ENCODE results near the gene ELP5. TPM values are rescaled to one million over a fixed set of nuclear protein-coding genes. Genes with fewer than 3 reads are reported as not detected.

The ELP5 gene, protein sequence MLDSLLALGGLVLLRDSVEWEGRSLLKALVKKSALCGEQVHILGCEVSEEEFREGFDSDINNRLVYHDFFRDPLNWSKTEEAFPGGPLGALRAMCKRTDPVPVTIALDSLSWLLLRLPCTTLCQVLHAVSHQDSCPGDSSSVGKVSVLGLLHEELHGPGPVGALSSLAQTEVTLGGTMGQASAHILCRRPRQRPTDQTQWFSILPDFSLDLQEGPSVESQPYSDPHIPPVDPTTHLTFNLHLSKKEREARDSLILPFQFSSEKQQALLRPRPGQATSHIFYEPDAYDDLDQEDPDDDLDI
- 71.7 and 84.6 TPM in 2 replicates for total RNA-seq (2014; rRNA removed; shearing (Covaris generic))
- total RNA-seq (2022) = 96.8 and 97.3 TPM in 2 replicates
- Bru-seq, nascent RNA = percentile 69 among the genes with signal in this experiment
- percentile 85 among the genes with signal in this experiment for BruChase-seq, experiment 1, labeled RNA remaining after a 6-hour chase
- percentile 82 among the genes with signal in this experiment for BruChase-seq, experiment 2, labeled RNA remaining after a 2-hour chase
- long read RNA-seq, transcript ELP5-214 (6 exons, 2,209 nt) = minor isoform, 16 of 115 reads
- long read RNA-seq, transcript ELP5-210 (4 exons, 687 nt) = major isoform, 48 of 115 reads
- long read RNA-seq, transcript ELP5-204 (8 exons, 1,423 nt) = minor isoform, 30 of 115 reads
- long read RNA-seq, partial matches to known transcripts = 10 of 115 reads
- long read RNA-seq, other reads (novel, unspliced or antisense) = 5 of 115 reads

DNA sequence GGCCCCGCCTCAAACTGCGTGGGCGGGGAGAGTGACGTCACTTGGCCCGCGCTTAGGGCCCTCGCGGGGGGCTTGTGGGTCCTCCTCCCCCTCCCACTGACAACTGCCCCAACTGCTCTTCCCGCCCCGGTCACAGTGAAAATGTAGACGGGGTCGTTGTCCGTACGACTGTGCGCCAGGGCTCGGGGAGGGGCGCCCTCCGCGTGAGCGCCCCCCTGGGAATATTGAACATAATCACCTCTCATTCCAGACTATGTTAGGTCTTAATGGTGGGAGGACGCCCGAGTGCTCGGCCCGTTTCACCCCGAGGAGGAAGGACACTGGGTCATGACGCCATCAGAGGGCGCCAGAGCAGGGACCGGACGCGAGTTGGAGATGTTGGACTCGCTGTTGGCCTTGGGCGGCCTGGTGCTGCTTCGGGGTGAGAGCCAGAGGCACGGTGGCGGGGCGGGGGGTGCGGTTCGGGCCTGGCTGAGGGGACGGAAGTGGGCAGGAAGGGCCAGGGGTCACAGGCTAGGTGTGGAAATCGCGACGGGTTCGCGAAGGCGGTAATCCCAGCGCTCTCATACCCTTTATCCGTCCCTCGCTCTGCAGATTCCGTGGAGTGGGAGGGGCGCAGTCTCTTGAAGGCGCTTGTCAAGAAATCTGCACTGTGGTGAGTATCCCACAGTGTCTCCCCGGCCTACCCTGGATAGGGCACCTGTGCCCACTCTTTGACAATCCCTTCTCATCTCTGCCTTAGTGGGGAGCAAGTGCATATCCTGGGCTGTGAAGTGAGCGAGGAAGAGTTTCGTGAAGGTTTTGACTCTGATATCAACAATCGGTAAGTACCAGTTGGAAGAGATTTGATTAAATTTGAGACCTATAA, at the start of gene ELP5:
TSS of gene ELP5 (plus strand) at position 40 of the 868 bp plus-strand sequence. CDS start at position 376, 336 bp downstream.
- DNase-seq (ENCODE audit: low spot score) = peak; percentile 96
- BruUV-seq (replicated peaks) = TSS peak; percentile 83
- intact Hi-C loops (cut with micrococcal nuclease; ENCODE audit: unreplicated experiment) = loop anchor here (1.0 to 5.0 kb wide), 5 partner anchors 14 to 585 kb away; partner anchors contain the start of genes EIF5A, PHF23, POLR2A and SLC35G6
- Histone ChIP-seq H3K4me3 (ENCODE audit: low read depth, low read length, poor library complexity, severe bottlenecking) (peak within 1 kb of the TSS; percentile 83), H4K20me1 (ENCODE audit: insufficient read depth, low read length) (peaks cover 18% of the 10 kb centered on the region), H2AFZ (ENCODE audit: low read length) (peak within 1 kb of the TSS; percentile 5; the same call in 1 of the 2 replicates), H3K9me2 (ENCODE audit: insufficient read depth, low read length) (no peaks in the 10 kb centered on the region), H3K4me1 (ENCODE audit: insufficient read depth, low read length, poor library complexity, severe bottlenecking) (peaks cover 26% of the 10 kb centered on the region), H3K9me3 (ENCODE audit: low read length) (no peaks in the 10 kb centered on the region), H3K36me3 (ENCODE audit: insufficient read depth, low read length) (peaks cover 49% of the 10 kb centered on the region), H3K4me2 (ENCODE audit: low read length) (peak within 1 kb of the TSS; percentile 100), H3K79me2 (ENCODE audit: insufficient read depth, low read depth, low read length) (peaks cover 57% of the 10 kb centered on the region), H3K27ac (ENCODE audit: low read depth, low read length, poor library complexity, severe bottlenecking) (peak within 1 kb of the TSS; percentile 71)
- ChIA-PET POLR2A (no interaction called here), CTCF (ENCODE audit: unreplicated experiment) (no interaction called here)
- TF ChIP-seq, protein P1, sequence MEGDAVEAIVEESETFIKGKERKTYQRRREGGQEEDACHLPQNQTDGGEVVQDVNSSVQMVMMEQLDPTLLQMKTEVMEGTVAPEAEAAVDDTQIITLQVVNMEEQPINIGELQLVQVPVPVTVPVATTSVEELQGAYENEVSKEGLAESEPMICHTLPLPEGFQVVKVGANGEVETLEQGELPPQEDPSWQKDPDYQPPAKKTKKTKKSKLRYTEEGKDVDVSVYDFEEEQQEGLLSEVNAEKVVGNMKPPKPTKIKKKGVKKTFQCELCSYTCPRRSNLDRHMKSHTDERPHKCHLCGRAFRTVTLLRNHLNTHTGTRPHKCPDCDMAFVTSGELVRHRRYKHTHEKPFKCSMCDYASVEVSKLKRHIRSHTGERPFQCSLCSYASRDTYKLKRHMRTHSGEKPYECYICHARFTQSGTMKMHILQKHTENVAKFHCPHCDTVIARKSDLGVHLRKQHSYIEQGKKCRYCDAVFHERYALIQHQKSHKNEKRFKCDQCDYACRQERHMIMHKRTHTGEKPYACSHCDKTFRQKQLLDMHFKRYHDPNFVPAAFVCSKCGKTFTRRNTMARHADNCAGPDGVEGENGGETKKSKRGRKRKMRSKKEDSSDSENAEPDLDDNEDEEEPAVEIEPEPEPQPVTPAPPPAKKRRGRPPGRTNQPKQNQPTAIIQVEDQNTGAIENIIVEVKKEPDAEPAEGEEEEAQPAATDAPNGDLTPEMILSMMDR (conservative IDR thresholded peaks at IDR 0.05; ENCODE audit: low read length) = peak; percentile 58
- no peak for TF ChIP-seq EZH2phosphoT487 (IDR thresholded peaks at IDR 0.05; ENCODE audit: borderline replicate concordance, low read depth, low read length)

DNA sequence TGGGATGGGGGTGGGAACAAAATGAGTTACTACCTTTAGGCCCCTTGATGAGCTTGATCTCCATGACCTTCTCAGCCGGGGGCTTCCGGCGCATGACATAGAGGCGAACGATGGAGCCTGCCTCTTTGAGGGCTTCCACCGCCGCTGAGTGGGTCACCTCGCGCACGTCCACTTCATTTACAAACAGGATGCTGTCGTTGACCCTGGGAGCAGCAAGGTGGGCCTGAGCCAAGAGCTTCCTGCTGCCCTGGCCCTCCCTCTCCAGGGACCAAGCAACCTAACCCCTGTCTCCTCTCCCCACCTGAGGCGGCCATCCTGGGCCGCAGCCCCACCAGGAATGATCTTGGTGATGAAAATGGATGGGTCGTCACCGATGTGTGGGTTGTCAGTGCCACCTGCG, 48.6 kb upstream of the ELP5 start:
- no peak for TF ChIP-seq EZH2phosphoT487 (IDR thresholded peaks at IDR 0.05; ENCODE audit: borderline replicate concordance, low read depth, low read length)
- TF ChIP-seq, protein P1 (conservative IDR thresholded peaks at IDR 0.05; ENCODE audit: low read length) = no peak
- no peak overlapping the region for H3K4me2 ChIP-seq (ENCODE audit: low read length)
- BruUV-seq (replicated peaks) = no TSS peak
- no peaks in the 10 kb centered on the region for H3K79me2 ChIP-seq (ENCODE audit: insufficient read depth, low read depth, low read length)
- no peak overlapping the region for H3K4me3 ChIP-seq (ENCODE audit: low read depth, low read length, poor library complexity, severe bottlenecking)
- ChIA-PET CTCF (ENCODE audit: unreplicated experiment) (no interaction called here), POLR2A (no interaction called here)
- peaks cover 30% of the 10 kb centered on the region; the same call in 1 of the 2 replicates for H3K36me3 ChIP-seq (ENCODE audit: insufficient read depth, low read length)
- no peaks in the 10 kb centered on the region for H3K9me2 ChIP-seq (ENCODE audit: insufficient read depth, low read length)
- peaks cover 23% of the 10 kb centered on the region for H3K4me1 ChIP-seq (ENCODE audit: insufficient read depth, low read length, poor library complexity, severe bottlenecking)
- H4K20me1 ChIP-seq (ENCODE audit: insufficient read depth, low read length) = no peaks in the 10 kb centered on the region
- no peaks in the 10 kb centered on the region for H3K9me3 ChIP-seq (ENCODE audit: low read length)
- no peak for DNase-seq (ENCODE audit: low spot score)
- H2AFZ ChIP-seq (ENCODE audit: low read length) = no peak overlapping the region
- intact Hi-C loops (cut with micrococcal nuclease; ENCODE audit: unreplicated experiment) = no loop called here
- no peak overlapping the region for H3K27ac ChIP-seq (ENCODE audit: low read depth, low read length, poor library complexity, severe bottlenecking)

All from OCI-LY7 (cell line).